ENCODE data around the gene SNPH. TPM values are rescaled to one million over a fixed set of nuclear protein-coding genes. Genes with fewer than 3 reads are reported as not detected.

Gene SNPH
- total and polyA plus RNA-seq, 7 experiments from 2014 or later = 6.0 to 43.4 (median 16.7) TPM

DNA sequence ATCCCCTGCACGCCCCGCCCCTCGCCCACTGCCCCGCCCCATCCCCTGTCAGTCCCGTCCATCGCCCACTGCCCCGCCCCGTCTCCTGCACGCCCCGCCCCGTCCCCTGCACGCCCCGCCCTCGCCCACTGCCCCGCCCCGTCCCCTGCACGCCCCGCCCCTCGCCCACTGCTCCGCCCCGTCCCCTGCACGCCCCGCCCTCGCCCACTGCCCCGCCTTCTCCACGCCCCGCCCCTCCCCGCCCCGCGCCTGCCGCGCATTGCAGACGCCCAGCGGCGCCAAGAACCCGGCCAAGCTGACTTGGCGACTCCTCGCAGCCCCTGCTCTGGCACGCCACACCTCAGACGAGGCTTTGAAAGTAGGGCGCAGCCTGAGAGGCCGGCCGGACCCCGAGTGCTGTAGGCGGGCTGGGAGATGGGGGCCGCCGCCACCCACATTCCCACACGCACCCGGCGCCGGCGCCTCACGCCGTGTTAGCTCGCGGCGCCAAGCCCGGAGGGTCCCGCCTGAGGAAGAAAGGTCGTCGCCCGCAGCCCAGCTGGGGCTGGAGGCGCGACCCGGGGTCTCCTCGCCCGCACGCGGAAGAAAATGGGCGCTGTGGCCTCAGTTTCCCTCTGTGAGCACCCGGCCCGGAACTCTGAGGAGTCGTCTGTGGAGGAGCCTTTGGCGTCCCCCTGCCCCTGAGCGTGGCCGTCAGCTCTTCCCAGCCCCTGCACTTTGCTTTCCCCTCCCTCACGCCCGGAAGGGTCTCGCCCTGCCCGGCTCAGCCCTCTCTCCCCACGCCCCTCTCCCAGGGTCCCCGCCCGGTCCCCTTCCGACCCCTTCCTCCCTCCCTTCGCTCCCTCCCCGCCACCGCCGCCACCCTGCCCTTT is 40.1 kb upstream of the SNPH start, which contains the start of gene RAD21L1:
TSS of gene RAD21L1 (plus strand) at position 262 of the 872 bp plus-strand sequence. CDS start 2,410 bp downstream, outside the sequence.
- Mint-ChIP-seq H3K27ac (peak within 1 kb of the TSS in 8 of 9 donors; percentile 34 to 90 (median 81)), H3K4me1 (peaks cover 0 to 21% (median 14%) of the 10 kb centered on the region in 7 donors), H3K27me3 (peaks cover 0 to 65% (median 16%) of the 10 kb centered on the region in 5 donors), H3K9me3 (peaks cover 0 to 14% (median 4%) of the 10 kb centered on the region in 11 donors), H3K36me3 (peaks cover 0 to 4% (median 0%) of the 10 kb centered on the region in 5 donors), H3K4me3 (peak within 1 kb of the TSS; percentile 82 to 92 (median 87))
- Histone ChIP-seq H3K4me3 (ENCODE audit: low read length) (peak within 1 kb of the TSS; percentile 76), H3K36me3 (ENCODE audit: control insufficient read depth in 2 of 3, insufficient read depth in 3 of 3, low read length in 3 of 3) (peaks cover 0 to 5% (median 0%) of the 10 kb centered on the region in 3 experiments), H3K9me3 (ENCODE audit: control insufficient read depth in 2 of 3, low read length in 3 of 3) (no peaks in the 10 kb centered on the region), H3K27me3 (ENCODE audit: control insufficient read depth in 2 of 2, insufficient read depth in 2 of 2, low read length in 2 of 2) (peaks cover 0 to 11% of the 10 kb centered on the region in 2 donors), H3K27ac (ENCODE audit: low read depth, low read length) (peak within 1 kb of the TSS; percentile 73), H3K4me1 (ENCODE audit: control insufficient read depth in 2 of 2, insufficient read depth in 2 of 2, low read length in 2 of 2) (peaks cover 8 to 12% of the 10 kb centered on the region in 2 donors)
- intact Hi-C loops (cut with micrococcal nuclease) = loop anchor here (1.0 to 10.0 kb wide), 20 partner anchors 9 to 1426 kb away; partner anchors contain the start of genes FKBP1A (in 2 of the 2), NSFL1C (in 2 of the 2), PSMF1 (in 2 of the 2) and FAM110A (in 1 of the 2)
- peak; percentile 96 for ATAC-seq
- ChIA-PET POLR2A (interaction anchor here (0.8 to 1.4 kb wide), 9 partner anchors 11 to 241 kb away, joined by 3 to 8 read pairs (median 4); no protein-coding TSS in a partner anchor), CTCF (interaction anchor here (0.8 to 2.7 kb wide), 3 partner anchors 17 to 116 kb away, joined by 3 to 7 read pairs (median 3); no protein-coding TSS in a partner anchor)
- peak; percentile 55 to 83 (median 66) for DNase-seq

DNA sequence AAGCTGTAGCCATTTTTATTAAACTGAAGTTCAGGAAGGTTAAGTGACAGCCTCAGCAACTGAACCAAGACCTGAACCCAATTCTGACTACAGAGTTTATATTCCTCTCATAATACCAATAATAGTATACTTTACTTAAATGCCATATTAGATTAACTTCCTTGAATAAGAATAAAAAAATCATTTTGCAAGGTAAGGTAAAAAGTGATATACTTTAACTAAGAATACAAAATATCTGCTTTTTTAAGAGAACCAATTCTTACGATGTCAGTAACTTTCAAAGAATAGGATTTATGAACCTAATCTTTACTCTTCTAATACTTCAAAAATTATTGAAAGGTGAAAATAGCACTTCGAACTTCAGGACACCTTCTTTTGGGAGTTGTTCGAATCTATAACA is 36.6 kb upstream of the SNPH start:
- H3K9me3 ChIP-seq (ENCODE audit: control insufficient read depth in 2 of 3, low read length in 3 of 3) = no peaks in the 10 kb centered on the region
- POLR2A ChIA-PET = no interaction called here

DNA sequence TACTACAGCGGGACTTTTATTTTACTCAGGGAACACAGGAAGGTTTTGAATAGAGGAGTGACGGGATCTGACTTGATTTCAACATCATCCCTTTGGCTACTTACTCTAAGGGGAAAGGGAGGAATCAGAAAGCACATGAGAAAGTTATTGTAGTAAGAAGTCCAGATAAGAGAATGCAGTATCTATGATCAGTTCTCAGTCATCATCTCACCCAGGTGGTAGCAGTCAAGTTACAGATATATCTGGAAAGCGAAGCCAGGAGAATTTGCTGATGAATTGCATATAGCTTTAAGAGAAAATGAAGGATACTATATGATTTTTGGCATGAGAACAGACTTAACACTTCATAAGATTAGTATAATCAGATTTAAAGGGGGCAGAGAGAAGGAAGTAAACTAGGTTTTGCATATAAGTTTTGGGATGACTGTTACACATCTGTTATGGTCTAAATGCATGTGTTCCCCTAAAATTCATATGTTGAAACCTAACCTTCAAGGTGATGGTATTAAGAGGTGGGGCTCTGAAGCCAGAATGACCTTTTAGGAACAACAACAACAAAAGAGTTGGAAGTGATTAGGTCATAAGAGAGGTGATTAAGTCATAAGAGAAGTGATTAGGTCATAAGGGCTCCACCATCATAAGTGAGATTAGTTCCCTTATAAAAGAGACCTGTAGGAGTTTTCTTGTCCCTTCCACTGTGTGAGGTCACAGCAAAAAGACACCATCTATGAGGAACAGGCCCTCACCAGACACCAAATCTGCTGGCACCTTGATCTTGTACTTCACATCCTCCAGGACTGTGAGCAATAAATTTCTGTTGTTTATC is 33.6 kb upstream of the SNPH start:
- H3K4me1 ChIP-seq (ENCODE audit: control insufficient read depth in 2 of 2, insufficient read depth in 2 of 2, low read length in 2 of 2) = peaks cover 0 to under 1% of the 10 kb centered on the region in 2 donors
- Mint-ChIP-seq H3K27ac (no peak overlapping the region), H3K27me3 (peaks cover 0 to 31% (median 24%) of the 10 kb centered on the region in 5 donors), H3K4me3 (no peak overlapping the region), H3K9me3 (no peaks in the 10 kb centered on the region), H3K36me3 (no peaks in the 10 kb centered on the region), H3K4me1 (peaks cover 0 to 11% (median under 1%) of the 10 kb centered on the region in 7 donors)
- peaks cover 0 to 11% of the 10 kb centered on the region in 2 donors for H3K27me3 ChIP-seq (ENCODE audit: control insufficient read depth in 2 of 2, insufficient read depth in 2 of 2, low read length in 2 of 2)
- no peak for DNase-seq
- ATAC-seq = no peak
- no peak overlapping the region for H3K4me3 ChIP-seq (ENCODE audit: low read length)
- no peaks in the 10 kb centered on the region for H3K9me3 ChIP-seq (ENCODE audit: control insufficient read depth in 2 of 3, low read length in 3 of 3)
- intact Hi-C loops (cut with micrococcal nuclease) = no loop called here
- H3K36me3 ChIP-seq (ENCODE audit: control insufficient read depth in 2 of 3, insufficient read depth in 3 of 3, low read length in 3 of 3) = no peaks in the 10 kb centered on the region
- ChIA-PET POLR2A (no interaction called here), CTCF (no interaction called here)
- H3K27ac ChIP-seq (ENCODE audit: low read depth, low read length) = no peak overlapping the region

More for the DNA sequence above, 36.6 kb upstream of the SNPH start:
- intact Hi-C loops (cut with micrococcal nuclease) = loop anchor here (2.0 to 10.0 kb wide), 8 partner anchors 37 to 1423 kb away; partner anchors contain the start of genes NOP56 (in 1 of the 2), PSMF1 (in 1 of the 2), RBCK1 (in 1 of the 2) and SNPH (in 1 of the 2)
- Histone ChIP-seq H3K4me3 (ENCODE audit: low read length) (no peak overlapping the region), H3K27me3 (ENCODE audit: control insufficient read depth in 2 of 2, insufficient read depth in 2 of 2, low read length in 2 of 2) (peaks cover 0 to 11% of the 10 kb centered on the region in 2 donors), H3K36me3 (ENCODE audit: control insufficient read depth in 2 of 3, insufficient read depth in 3 of 3, low read length in 3 of 3) (peaks cover 0 to 5% (median 0%) of the 10 kb centered on the region in 3 experiments), H3K4me1 (ENCODE audit: control insufficient read depth in 2 of 2, insufficient read depth in 2 of 2, low read length in 2 of 2) (peaks cover 8 to 12% of the 10 kb centered on the region in 2 donors), H3K27ac (ENCODE audit: low read depth, low read length) (no peak overlapping the region)
- CTCF ChIA-PET = no interaction called here
- Mint-ChIP-seq H3K9me3 (peaks cover 0 to under 1% (median 0%) of the 10 kb centered on the region in 11 donors), H3K27me3 (peaks cover 0 to 46% (median 19%) of the 10 kb centered on the region in 5 donors), H3K36me3 (no peaks in the 10 kb centered on the region), H3K4me3 (no peak overlapping the region), H3K27ac (no peak overlapping the region), H3K4me1 (peaks cover 0 to 19% (median 10%) of the 10 kb centered on the region in 7 donors)
- ATAC-seq (no peak), DNase-seq (no peak)

- peaks cover 0 to 25% (median 17%) of the 10 kb centered on the region in 5 donors for H3K27me3 Mint-ChIP-seq
- CTCF ChIA-PET = no interaction called here
- intact Hi-C loops (cut with micrococcal nuclease) = no loop called here
These were observed 25.5 kb upstream of the SNPH start for GRCh38 chr20:1240549-1240948.

GRCh38 chr20:1241456-1241855 is 24.6 kb upstream of the SNPH start:
- Mint-ChIP-seq H3K27me3 (peaks cover 0 to 29% (median 12%) of the 10 kb centered on the region in 5 donors), H3K9me3 (no peaks in the 10 kb centered on the region), H3K4me3 (no peak overlapping the region), H3K36me3 (peaks cover 0 to 1% (median 0%) of the 10 kb centered on the region in 5 donors), H3K27ac (no peak overlapping the region), H3K4me1 (peaks cover 0 to 8% (median 4%) of the 10 kb centered on the region in 7 donors)
- ATAC-seq (no peak), DNase-seq (no peak)
- no peaks in the 10 kb centered on the region for H3K4me1 ChIP-seq (ENCODE audit: control insufficient read depth in 2 of 2, insufficient read depth in 2 of 2, low read length in 2 of 2)
- CTCF ChIA-PET = interaction anchor here (0.8 kb wide), 1 partner anchor 23 kb away, joined by 3 read pairs; no protein-coding TSS in a partner anchor
- POLR2A ChIA-PET = interaction anchor here (0.7 to 2.0 kb wide), 2 partner anchors 13 to 40 kb away, joined by 3 to 8 read pairs; no protein-coding TSS in a partner anchor
- H3K36me3 ChIP-seq (ENCODE audit: control insufficient read depth in 2 of 3, insufficient read depth in 3 of 3, low read length in 3 of 3) = no peaks in the 10 kb centered on the region
- no peak overlapping the region for H3K4me3 ChIP-seq (ENCODE audit: low read length)
- H3K27ac ChIP-seq (ENCODE audit: low read depth, low read length) = no peak overlapping the region
- H3K27me3 ChIP-seq (ENCODE audit: control insufficient read depth in 2 of 2, insufficient read depth in 2 of 2, low read length in 2 of 2) = no peaks in the 10 kb centered on the region
- H3K9me3 ChIP-seq (ENCODE audit: control insufficient read depth in 2 of 3, low read length in 3 of 3) = no peaks in the 10 kb centered on the region
- intact Hi-C loops (cut with micrococcal nuclease) = no loop called here

More at GRCh38 chr20:1240549-1240948, 25.5 kb upstream of the SNPH start:
- H3K27ac ChIP-seq (ENCODE audit: low read depth, low read length) = no peak overlapping the region
- H3K36me3 Mint-ChIP-seq = peaks cover 0 to 1% (median 0%) of the 10 kb centered on the region in 5 donors
- H3K4me1 Mint-ChIP-seq = peaks cover 0 to 8% (median 4%) of the 10 kb centered on the region in 7 donors
- no peaks in the 10 kb centered on the region for H3K9me3 Mint-ChIP-seq
- H3K4me3 ChIP-seq (ENCODE audit: low read length) = no peak overlapping the region
- ATAC-seq = no peak
- no peaks in the 10 kb centered on the region for H3K4me1 ChIP-seq (ENCODE audit: control insufficient read depth in 2 of 2, insufficient read depth in 2 of 2, low read length in 2 of 2)
- H3K4me3 Mint-ChIP-seq = no peak overlapping the region
- no peak overlapping the region for H3K27ac Mint-ChIP-seq
- no peak for DNase-seq
- no peaks in the 10 kb centered on the region for H3K9me3 ChIP-seq (ENCODE audit: control insufficient read depth in 2 of 3, low read length in 3 of 3)
- no peaks in the 10 kb centered on the region for H3K36me3 ChIP-seq (ENCODE audit: control insufficient read depth in 2 of 3, insufficient read depth in 3 of 3, low read length in 3 of 3)
- H3K27me3 ChIP-seq (ENCODE audit: control insufficient read depth in 2 of 2, insufficient read depth in 2 of 2, low read length in 2 of 2) = no peaks in the 10 kb centered on the region
- POLR2A ChIA-PET = interaction anchor here (0.8 to 1.0 kb wide), 2 partner anchors 8 to 77 kb away, joined by 3 read pairs; no protein-coding TSS in a partner anchor
